SIG-M5 (cell line): Measurements from ENCODE around the gene RBBP9.
A peak's percentile ranks its signal among the peaks of the same experiment; 100 is the strongest.
"Not testable (repeated sequence)": the region's sequence is repeated elsewhere in the genome, so short reads cannot be mapped to it uniquely, and the experiment has no call there.

Experiments
- DNase-seq: peaks from one replicate; lab custom pipeline; 2025; lab: John Stamatoyannopoulos, UW

Gene RBBP9

DNA sequence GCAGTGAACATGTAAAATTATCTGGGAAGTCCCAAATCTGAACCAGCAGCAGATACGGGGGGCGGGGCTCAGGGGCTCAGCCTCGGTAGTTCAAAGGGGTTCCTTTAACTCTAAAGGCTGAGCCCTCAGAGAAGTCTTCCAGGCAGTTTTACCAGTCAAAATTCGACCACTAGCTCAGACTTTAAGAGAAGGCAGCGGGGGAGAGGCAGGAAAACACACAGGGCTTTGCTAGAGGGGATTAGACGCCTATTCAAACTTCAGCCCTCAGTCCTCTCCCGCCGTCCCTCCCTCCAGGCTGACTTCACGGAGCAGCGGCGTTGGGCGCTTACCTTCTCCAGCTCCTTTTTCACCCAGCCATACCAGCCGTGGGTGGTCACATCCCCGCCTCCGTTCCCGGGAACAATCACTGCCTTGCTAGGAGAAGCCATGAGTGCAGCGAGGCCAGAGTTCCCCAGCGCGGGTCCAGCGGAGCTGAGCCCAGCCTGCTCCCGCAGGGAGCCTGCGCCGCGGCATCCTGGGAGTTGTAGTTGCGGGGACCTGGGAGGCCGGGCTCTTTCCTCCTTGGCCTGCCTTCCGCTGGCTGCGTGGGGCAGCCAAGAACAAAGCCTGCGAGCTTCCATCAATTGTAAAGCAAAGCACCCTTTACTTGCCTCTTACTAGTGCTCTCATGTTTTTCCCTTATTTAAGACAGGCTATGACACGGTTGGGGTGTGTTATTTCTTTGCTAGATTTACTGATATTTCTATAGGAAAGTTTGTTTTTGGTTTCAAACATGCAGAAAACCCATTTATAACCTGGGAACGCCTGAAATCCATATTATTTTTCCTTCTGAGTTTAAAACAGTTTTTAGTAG lies at the start of gene RBBP9:
Gene RBBP9, minus strand, starts transcription at position 486 of the 853 bp plus-strand sequence. Its CDS starts 58 bp downstream, at position 428.
- no peak for DNase-seq

DNA sequence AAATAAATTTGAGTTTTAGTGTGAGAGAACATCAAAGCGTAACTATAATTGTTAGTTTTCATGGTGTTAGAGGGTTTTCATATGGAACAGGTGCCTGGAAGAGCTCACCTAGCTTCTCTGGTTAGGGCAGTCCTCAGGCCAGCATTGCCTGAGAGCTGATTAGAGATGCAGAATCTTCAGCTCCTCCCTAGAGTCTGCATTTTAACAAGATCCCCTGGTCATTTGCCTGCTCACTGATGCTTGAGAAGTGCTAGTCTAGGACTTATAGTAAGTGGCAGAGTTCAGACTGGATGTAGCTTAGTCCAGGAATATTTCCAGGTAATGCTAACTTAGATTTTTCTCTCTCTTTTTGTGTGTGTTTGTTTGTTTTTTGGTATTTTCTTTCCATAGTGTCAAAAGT lies 48.5 kb upstream of the RBBP9 start:
- no peak for DNase-seq

DNA sequence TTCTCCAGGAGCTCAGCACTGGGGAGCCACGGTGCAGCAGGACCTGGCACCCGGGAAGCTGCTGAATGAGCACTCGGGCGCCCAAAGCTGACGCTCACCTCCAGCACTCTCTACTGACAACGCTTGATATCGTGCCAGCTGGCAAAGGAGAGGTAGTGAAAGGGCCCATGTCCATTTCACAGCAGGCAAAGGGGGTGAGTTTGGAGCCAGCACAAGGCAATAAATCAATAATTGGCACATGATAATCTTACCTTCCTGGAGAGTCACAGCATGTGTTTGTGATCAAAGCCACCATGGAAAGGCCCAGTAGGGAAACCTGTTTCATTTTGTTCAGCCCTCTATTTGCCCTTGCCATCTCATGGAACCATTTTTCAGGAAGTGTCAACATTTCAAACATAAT lies 46.9 kb upstream of the RBBP9 start:
- DNase-seq = no peak

DNA sequence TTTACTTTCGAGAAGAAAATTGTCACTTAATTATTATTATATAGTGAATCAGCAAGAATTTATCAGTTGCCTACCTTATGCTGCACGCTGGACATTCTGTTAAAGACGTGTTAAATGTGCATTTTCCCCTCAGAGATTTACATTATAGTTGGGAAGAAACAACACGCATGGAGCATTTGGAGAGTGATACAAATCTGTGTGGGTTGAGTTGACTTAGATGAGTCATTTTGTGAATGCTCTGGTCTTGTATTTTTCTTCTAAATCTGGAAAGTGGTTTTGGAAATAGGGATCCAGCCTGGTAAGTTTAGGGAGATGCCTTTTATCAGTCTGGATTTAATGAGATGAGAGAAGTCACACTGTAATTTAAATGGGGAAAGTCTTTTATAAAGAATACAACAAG lies 46.2 kb upstream of the RBBP9 start:
- DNase-seq = no peak

DNA sequence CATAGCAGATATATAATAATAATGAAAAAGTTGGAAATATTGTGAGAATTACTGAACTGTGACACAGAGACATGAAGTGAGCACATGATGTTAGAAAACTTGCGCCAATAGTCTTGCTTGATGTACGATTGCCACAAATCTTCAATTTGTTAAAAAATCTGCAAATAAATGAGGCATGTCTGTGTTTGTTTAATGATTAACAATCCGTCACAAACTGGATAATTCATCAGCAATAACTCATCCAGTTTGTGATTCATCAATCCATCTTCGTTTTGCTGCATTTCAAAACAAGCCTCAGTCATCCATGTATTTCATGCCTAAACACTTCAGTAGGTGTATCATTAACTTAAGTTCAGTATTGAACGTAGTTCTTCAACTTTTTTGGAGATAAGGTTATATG lies 44.7 kb upstream of the RBBP9 start:
- no peak for DNase-seq

DNA sequence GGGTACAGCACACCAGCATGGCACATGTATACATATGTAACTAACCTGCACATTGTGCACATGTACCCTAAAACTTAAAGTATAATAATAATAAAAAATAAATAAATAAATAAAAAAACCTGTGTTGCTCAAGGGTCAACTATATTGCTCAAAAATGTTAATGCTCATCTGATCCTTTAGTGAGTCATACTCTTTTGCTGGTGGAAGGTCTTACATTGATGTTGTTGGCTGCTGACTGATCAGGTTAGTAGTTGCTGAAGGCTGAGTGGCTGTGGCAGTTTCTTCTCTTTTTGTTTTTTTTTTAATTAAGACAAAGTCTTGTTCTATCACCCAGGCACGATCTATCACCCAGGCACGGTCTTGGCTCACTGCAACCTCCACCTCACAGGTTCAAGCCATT lies 40.6 kb upstream of the RBBP9 start:
- DNase-seq = no peak

DNA sequence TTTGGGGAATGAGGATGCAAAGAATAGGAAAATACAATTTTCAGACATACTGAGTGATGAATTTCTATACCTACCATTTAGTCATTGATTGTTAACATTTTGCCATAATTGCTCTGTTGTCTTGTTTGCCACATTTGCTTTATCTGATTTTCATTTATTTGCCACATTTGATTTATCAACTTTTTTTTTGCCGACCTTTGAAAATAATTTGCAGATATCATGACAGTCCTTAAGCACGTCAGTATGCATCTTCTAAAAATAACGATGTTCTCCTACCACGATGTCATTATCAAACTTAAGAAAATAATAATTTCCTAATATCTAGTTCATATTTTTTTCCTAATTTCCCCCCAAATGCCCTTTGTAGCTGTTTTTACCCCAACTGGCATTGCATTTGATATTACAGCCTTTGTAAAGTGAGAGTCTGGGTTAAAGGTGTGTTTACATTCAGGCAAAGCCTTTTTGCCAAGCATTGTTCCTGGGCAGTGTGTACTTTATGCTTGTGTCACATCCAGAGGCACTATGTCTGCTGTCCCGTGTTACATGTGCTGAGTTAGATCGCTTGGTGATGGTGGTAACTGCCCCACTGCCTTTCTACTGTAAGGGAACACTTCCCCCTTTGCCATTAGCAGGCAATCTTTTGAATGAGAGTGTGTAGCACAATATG lies 37.1 kb upstream of the RBBP9 start:
- DNase-seq = no peak

DNA sequence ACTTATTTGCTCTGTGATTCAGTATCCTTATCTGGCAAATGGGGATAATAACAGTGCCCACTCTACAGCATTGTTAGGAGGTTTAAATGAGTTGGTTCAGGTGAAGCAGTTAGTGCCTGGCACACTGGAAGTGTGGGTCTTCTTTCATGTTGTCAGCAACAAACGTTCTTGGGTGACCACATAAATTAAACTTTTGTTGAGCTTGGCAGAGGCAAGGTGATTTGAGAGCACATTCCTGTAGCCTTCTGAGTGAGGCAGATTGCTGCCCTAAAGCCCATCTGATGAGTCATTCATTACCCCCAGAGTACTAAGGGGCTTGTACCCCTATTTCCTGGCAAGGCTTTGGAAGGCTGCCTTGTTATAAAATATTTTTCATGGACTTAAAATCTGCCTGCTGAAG lies 36.5 kb upstream of the RBBP9 start:
- no peak for DNase-seq

DNA sequence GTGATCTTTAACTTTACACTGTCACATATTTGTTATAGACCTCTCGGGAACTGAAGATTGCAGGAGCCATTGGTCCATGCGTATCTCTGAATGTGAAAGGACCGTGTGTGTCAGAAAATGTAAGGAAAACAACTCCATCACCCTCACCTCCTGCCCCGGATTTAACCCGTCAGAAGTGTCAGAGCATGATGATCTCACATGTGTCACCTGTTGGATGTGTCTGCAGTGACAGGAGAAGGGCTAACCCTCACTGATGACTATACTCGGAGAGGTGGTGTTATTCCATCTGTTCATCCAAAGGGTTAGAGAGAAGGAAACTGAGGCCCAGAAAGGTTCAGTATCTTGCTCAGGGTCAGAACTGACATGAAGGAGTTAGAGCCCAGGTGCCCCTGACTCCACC lies 35.6 kb upstream of the RBBP9 start:
- no peak for DNase-seq

DNA sequence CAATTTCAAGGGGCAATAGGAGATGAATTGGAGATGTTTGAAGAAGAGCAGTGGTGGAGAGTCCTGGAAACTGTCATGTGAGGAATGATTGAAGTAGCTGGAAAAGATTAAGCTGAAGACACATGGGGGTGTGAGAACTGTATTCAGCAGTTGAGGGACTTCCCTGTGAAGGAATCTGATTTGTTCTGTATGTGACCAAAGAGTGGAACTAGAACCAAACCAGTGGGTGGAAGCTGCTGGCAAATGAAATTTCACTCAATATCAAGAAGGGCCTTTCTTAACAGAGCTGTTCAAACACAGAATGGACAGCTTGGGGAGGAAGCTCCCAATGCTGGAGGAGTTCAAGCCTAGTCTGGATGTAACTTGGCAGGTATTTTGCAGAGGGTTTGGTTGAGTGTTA lies 32.0 kb upstream of the RBBP9 start:
- DNase-seq = no peak

DNA sequence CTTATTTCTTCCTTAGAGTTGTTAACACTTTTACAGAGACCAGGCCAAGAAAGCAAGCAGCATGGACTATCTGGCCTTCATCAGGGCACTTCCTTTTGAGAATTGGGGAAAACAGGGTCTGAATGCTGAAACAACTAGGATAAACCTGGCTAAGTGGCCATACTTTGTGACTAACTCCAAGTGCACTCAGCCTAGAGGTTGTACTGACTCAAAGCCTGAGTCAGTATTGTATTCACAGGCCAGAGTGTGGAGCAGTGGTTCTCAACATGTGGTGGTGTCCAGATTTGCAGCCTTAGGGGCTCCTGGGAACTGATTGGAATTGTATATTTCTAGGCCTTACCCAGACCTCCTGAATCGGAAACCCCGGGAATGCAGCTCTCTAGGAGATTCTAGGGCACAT lies 30.8 kb upstream of the RBBP9 start:
- DNase-seq = no peak

DNA sequence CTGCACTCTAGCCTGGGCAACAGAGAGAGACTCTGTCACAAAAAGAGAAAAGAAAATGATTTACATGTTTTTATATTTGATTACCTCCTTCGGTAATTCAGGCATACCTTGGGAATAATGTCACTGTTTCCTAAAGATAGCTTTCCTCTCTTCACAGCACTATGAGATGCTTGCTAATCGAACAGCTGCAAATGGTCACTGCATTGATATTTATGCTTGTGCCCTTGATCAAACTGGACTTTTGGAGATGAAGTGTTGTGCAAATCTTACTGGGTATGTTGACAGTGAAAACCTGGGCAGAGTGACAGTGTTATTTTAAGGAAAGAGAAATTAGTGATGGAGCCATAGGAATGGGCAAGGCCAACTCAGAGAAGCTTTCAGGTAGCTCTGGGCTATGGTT lies 30.3 kb upstream of the RBBP9 start:
- no peak for DNase-seq

DNA sequence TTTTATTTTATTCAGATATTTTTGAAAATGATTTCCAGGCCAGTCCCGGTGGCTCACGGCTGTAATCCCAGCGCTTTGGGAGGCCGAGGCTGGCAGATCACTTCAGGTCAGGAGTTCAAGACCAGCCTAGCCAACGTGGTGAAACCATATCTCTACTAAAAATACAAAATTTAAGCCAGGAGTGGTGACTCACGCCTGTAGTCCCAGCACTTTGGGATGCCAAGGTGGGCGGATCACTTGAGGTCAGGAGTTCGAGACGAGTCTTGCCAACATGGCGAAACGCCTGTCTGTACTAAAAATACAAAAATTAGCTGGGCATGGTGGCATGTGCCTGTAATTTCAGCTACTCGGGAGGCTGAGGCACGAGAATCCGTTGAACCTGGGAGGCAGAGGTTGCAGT lies 29.7 kb upstream of the RBBP9 start:
- not testable (repeated sequence) for DNase-seq

DNA sequence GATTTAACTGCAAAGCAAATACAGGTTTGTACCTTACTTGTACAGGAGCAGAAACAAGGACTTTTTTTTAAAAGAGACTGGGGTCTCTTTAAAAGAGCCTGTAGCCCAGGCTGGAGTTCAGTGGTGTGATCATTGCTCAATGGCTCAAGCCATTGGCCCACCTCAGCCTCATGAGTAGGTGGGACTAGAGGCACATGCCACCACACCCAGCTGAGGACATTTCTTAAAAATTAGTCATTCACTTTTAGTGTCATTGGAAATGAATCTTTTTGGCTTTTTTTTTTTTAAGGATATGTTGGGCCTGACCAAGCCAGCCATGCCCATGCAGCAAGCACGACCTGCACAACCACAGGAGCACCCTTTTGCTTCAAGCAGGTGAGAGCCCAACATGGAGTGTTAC lies 27.6 kb upstream of the RBBP9 start:
- DNase-seq = no peak

DNA sequence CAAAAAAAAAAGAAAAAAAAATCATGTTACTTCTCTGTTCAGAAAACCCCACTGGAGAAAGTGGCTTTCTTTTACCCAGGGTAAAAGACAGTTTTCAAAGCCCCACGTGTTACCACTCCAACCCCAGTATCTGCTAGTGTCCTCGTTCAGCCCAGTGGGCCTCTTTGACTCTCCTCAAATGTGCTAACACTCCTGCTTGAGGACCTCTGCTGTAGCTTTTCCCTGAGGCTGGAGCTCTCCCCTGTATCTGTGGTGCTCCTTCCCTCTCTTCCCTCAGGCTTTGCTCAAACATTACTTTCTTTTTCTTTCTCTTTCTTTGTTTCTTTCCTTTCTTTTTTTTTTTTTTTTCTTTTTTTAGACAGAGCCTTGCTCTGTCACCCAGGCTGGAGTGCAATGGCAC lies 26.0 kb upstream of the RBBP9 start:
- no peak for DNase-seq

DNA sequence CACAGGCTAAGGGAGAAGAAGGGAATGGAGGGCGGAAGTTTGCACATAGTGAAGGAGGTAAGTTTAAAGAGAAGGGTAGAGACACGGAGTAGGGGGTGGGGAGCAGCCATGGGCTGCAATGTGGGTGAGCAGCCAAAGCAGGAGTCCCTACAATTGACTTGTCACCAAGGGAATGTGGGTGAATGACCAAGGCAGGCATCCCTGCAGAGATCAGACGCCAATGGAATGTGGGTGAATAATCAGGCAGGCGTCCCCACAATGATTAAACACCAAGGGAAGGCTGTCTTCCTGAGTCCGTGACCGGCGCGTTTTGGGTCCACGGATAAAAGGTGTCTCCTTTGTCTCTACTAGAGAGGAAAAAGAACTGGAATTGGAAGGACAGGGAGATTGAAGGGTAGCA lies 25.0 kb upstream of the RBBP9 start:
- DNase-seq = not testable (repeated sequence)

DNA sequence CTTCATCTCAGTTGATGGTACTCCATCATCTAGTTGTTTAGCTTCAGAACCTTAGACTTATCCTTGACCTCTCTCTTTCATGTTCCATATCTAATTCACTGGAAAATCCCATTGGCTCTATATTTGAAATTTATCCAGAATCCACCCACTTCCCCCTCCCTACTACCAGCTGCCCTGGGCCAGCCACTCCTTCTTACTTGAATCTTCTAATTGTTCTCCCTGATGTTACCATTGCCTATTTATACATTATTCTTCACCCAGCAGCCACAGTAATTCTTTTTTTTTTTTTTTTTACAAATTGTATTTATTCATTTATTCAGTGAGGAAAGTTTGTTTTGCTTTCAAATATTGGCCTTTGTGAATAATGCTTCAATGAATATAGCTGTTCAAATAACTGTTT lies 18.9 kb upstream of the RBBP9 start:
- DNase-seq = no peak

DNA sequence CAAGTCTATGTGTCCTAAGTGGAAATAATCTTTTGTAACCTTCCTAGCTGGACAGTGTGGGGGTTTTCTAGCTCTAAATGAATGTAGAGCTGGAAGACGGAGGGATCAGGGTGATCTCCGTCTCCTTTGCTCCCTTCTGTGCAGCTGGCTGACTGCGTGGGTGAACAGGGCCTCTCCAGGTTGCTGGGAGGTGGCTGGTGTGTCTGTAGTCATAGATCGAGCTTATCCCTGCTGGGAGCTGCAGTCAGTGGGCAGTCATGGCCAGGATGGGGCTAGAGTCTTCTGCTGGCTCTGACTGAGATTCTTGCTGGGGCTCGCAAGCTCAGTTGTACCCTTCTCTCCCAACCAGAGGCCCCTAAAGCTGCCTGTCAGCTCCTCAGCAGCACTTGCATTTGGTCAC lies 17.1 kb upstream of the RBBP9 start:
- DNase-seq = no peak

DNA sequence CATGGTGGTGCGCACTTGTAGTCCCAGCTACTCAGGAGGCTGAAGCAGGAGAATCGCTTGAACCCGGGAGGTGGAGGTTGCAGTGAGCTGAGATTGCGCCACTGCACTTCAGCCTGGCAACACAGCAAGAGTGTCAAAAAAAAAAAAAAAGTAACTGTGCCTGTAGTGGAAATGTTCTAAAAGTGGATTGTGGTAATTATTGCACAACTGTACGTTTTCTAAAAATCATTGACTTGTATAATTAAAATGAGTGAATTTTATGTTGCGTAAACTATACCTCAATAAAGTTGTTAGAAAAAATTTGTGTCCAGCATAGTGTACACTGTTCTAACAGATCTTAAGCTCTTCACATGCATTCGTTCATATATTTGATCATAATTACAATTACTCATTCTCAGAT lies 16.2 kb upstream of the RBBP9 start:
- DNase-seq = peak; percentile 7

DNA sequence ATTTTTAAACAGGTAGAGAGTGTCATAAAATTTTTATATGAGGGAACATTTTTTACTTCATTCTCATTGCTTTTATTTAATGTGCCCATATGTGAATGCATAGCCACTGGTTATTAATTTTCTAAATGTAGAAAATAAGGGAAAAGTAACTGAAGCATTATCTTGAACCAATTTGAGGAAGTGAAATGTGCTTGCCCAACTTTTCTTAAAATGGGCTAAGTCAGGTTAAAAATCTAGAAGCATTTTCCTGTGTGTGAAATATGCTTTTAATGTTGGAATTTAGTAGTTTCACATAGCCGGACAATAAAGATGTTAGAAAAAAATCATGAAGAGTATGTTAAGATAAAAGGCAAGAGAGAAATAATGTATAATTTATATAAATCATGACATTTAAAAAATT lies 14.5 kb upstream of the RBBP9 start:
- DNase-seq = peak; percentile 21

DNA sequence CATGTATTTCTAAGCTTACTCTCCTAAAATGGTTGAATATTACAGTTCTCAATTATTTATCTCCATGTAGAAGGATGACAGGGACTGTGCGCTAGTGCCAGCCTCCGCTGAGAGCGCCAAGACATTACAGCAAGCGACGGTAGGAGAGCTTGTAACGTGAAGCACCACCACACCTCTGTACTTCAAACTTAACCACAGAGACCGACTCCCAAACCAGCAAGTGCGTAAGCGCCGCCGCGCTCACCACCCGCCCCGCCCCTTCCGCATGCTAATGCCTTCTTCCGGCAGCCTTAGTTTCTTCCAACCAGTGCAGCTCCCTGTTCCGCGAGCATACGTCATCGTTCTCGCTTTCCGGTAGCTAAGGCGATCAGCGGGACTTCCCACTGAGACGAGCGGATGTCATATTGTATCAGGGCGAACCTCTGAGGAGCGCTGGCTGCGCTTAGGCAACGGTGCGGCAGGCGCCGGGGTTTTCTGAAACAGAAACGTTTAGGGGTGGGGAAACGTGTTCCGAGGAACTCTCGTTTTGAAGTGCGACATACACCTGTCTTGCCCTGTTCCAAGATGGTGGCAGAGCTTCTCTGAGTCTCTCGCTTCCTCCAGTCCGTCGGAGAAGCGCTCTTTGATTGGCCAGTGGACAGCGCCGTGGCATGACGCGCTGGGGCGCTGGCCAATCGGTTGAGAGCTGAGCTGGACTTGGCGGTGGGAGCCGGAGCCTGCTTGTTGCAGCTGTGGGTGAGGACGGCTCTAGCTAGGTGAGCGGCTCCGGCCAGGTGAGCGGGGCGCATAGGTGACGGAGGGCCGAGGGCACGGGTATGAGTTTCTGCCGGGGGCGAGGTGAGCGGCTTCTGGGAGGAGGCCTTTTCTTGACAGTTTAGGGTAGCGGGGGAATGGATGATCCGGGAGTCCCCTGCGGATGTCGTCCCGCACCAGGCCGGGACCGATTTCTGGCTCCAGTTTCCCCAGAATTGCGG lies 10.5 kb upstream of the RBBP9 start, which contains the start of gene SEC23B:
Gene SEC23B, plus strand, starts transcription at position 723 of the 974 bp plus-strand sequence. CDS start 2,896 bp downstream, outside the sequence.
- peak; percentile 81 for DNase-seq

DNA sequence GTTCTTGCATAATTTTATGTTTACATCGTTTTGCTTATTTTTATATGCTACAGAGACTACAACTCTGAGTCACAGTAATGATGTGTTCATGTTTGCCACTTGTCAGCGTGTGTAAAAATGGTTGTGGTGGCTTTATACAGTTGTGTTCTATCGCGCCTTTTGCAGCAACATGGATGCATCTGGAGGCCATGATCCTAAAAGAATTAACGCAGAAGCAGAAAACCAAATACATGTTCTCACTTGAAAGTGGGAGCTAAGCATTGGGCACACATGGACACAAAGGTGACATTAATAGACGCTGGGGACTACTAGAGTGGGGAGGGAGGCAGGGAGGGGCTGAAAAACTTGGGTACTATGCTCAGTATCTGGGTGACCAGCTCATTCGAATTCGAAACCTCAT lies 9.7 kb upstream of the RBBP9 start:
- DNase-seq = no peak
